HepG2 (cell line): ENCODE results near the gene PTPN14. TPM values are rescaled to one million over a fixed set of nuclear protein-coding genes. Genes with fewer than 3 reads are reported as not detected.

ENCODE experiments used
- ISX ChIP-seq: sonication (generic); formaldehyde crosslinking; conservative IDR thresholded peaks from 2 replicates; pipeline ENCODE4 v1.5.0; 2020; ENCODE audit warnings: missing genetic modification reagents
- KAT7 ChIP-seq: IDR thresholded peaks from 2 replicates; pipeline ENCODE4 v1.6.1; 2018; ENCODE audit warnings: borderline replicate concordance, missing compliant biosample characterization
- KDM6A ChIP-seq: IDR thresholded peaks from 2 replicates; pipeline ENCODE4 v1.6.1; 2016; ENCODE audit warnings: low read depth
- LRRFIP1 ChIP-seq: sonication (generic); formaldehyde crosslinking; conservative IDR thresholded peaks from 2 replicates; pipeline ENCODE4 v1.4.0; 2020; ENCODE audit warnings: missing genetic modification reagents
- MIXL1 ChIP-seq: IDR thresholded peaks from 2 replicates; pipeline ENCODE4 v1.6.1; 2016
- NCOA1 ChIP-seq: sonication (generic); formaldehyde crosslinking; IDR thresholded peaks from 2 replicates; pipeline ENCODE4 v1.9.0; 2021; ENCODE audit warnings: missing genetic modification reagents
- NFATC3 ChIP-seq: sonication (generic); formaldehyde crosslinking; IDR thresholded peaks from 2 replicates; pipeline ENCODE4 v1.5.1; 2020; ENCODE audit warnings: mild to moderate bottlenecking, missing genetic modification reagents
- PAXIP1 ChIP-seq: sonication (generic); formaldehyde crosslinking; conservative IDR thresholded peaks from 2 replicates; pipeline ENCODE4 v1.4.0; 2020; ENCODE audit warnings: mild to moderate bottlenecking, missing genetic modification reagents, moderate library complexity
- SNAPC2 ChIP-seq: sonication (generic); formaldehyde crosslinking; IDR thresholded peaks from 2 replicates; pipeline ENCODE4 v1.8.1; 2022; ENCODE audit warnings: mild to moderate bottlenecking, missing genetic modification reagents
- XRCC5 ChIP-seq: fragments of 200-400 bp; formaldehyde crosslinking; optimal IDR thresholded peaks from 2 replicates; pipeline ENCODE3; 2017; ENCODE audit warnings: mild to moderate bottlenecking, low read length
- ZBTB21 ChIP-seq: sonication (generic); formaldehyde crosslinking; IDR thresholded peaks from 2 replicates; pipeline ENCODE4 v1.4.0; 2020; ENCODE audit warnings: missing genetic modification reagents
- ZNF253 ChIP-seq: sonication (generic); formaldehyde crosslinking; IDR thresholded peaks from 2 replicates; pipeline ENCODE4 v1.8.0; 2022; ENCODE audit warnings: mild to moderate bottlenecking, missing genetic modification reagents, borderline replicate concordance
- ZNF343 ChIP-seq: sonication (generic); formaldehyde crosslinking; IDR thresholded peaks from 2 replicates; pipeline ENCODE4 v1.4.0; 2020; ENCODE audit warnings: mild to moderate bottlenecking, missing genetic modification reagents
- ZNF350 ChIP-seq: sonication (generic); formaldehyde crosslinking; IDR thresholded peaks from 2 replicates; pipeline ENCODE4 v1.4.0; 2020; ENCODE audit warnings: mild to moderate bottlenecking, low read depth, missing genetic modification reagents, borderline replicate concordance
- ZNF709 ChIP-seq: sonication (generic); formaldehyde crosslinking; IDR thresholded peaks from 2 replicates; pipeline ENCODE4 v1.5.0; 2020; ENCODE audit warnings: mild to moderate bottlenecking, missing genetic modification reagents
- ZNF770 ChIP-seq: sonication (generic); formaldehyde crosslinking; IDR thresholded peaks from 2 replicates; pipeline ENCODE4 v1.5.0; 2020; ENCODE audit warnings: mild to moderate bottlenecking, missing genetic modification reagents
- ZNF788 ChIP-seq: sonication (generic); formaldehyde crosslinking; IDR thresholded peaks from 2 replicates; pipeline ENCODE4 v1.5.0; 2020; ENCODE audit warnings: mild to moderate bottlenecking, missing genetic modification reagents, borderline replicate concordance
- polyA plus RNA-seq, 8 experiments: library from polyadenylated mRNA; depleted of rRNA in 3 of 8; stranded (reverse) in 7 of 8; unstranded in 1 of 8; fragments of >200 nt; fragmentation: Illumina TruSeq in 4 of 8; extraction: Trizol in 4 of 8; gene quantifications; 2 replicates each; pipeline versions ENCODE4 v1.2.1 to v1.2.3, GENCODE V29; 2011 to 2016; ENCODE audit warnings: low read depth in 4 of 8, missing spikeins in 1 of 8, mixed read lengths in 1 of 8; ENCODE audit not compliant: insufficient read depth in 1 of 8
- total RNA-seq, 5 experiments: library from RNA; depleted of rRNA; stranded (reverse); fragments of >200 nt; fragmentation: Illumina TruSeq; extraction: Trizol; gene quantifications; 2 replicates each; pipeline ENCODE4 v1.2.3, GENCODE V29; 2016; ENCODE audit warnings: low read depth in 1 of 5
- TF ChIP-seq, protein P1 (sequence below): sonication (generic); formaldehyde crosslinking; IDR thresholded peaks from 2 replicates; pipeline ENCODE4 v1.9.0; 2021; ENCODE audit warnings: missing genetic modification reagents, borderline replicate concordance

PTPN14 gene
- total and polyA plus RNA-seq, 2 of the 13 experiments (the other 11 are each of a cell fraction or from before 2014, with no cell fraction given): 3.9 to 4.7 TPM

DNA sequence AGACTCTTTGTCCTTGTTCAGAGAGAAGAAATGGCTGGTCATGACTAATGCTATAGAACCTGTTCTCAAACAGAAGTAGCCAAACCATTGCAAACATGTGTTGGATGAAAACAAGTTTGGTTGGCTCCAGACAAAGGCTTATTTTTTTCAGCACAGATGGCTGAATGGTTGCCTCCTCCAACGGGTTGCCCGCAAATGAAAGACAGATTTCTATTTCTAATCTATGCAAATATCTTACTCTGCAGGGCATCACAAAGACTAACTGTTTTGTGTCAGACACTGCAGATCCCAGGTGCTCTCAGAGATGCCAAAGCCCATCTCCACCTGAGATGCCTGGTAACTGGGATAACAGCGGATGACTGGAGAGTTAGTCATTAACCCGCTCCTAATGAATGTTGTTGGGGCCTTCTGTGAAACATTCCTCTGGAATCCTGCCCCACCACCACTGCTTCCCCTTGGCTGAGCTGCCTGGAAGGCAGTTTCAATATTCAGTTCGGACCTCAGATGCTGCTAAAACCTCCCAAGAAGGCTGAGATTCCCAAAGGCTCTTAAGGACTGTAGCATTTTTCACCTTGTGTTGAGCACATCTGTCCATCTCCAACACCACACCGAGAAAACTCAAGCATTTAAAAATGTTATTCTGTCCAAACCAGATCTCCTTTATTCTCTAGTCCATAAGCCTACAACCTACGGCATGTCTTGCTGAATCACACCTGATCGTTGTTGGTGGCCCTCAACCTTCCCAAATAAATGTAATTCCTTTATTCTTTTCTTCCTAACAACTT is 104.4 kb downstream of the PTPN14 start (continued):
- TF ChIP-seq MIXL1 (CRISPR knock-in tag) (no peak), ZBTB21 (CRISPR knock-in tag) (no peak), KAT7 (CRISPR knock-in tag) (no peak), NCOA1 (CRISPR knock-in tag) (no peak), ZNF788 (CRISPR knock-in tag) (no peak), ZNF770 (CRISPR knock-in tag) (no peak), ISX (CRISPR knock-in tag) (no peak), ZNF253 (CRISPR knock-in tag) (no peak), ZNF709 (no peak), ZNF350 (CRISPR knock-in tag) (no peak), ZNF343 (CRISPR knock-in tag) (no peak), NFATC3 (CRISPR knock-in tag) (no peak), KDM6A (no peak), SNAPC2 (CRISPR knock-in tag) (no peak), XRCC5 (peak; percentile 49), LRRFIP1 (no peak), PAXIP1 (CRISPR knock-in tag) (0 out of 2 replicates have a peak, but pooled peaks have one; percentile 34)
- TF ChIP-seq, protein P1, sequence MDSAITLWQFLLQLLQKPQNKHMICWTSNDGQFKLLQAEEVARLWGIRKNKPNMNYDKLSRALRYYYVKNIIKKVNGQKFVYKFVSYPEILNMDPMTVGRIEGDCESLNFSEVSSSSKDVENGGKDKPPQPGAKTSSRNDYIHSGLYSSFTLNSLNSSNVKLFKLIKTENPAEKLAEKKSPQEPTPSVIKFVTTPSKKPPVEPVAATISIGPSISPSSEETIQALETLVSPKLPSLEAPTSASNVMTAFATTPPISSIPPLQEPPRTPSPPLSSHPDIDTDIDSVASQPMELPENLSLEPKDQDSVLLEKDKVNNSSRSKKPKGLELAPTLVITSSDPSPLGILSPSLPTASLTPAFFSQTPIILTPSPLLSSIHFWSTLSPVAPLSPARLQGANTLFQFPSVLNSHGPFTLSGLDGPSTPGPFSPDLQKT (CRISPR knock-in tag): no peak
